GM23338 (cell line): ENCODE data around the gene ATCAY. TPM values are rescaled to one million over a fixed set of nuclear protein-coding genes. Genes with fewer than 3 reads are reported as not detected.

Experiments
- ATAC-seq: fragments of 200-7000 bp; cut with Tn5 transposase; 3 replicates; pipeline ENCODE4 v1.9.1; 2020
- DNase-seq: peaks from one replicate; pipeline ENCODE4 v3.0.0-alpha.2; 2015; ENCODE audit warnings: low spot score
- H2AFZ ChIP-seq: fragments of 200-600 bp; sonication (generic); 2 replicates; pipeline ENCODE4 v1.8.0; 2016; ENCODE audit warnings: antibody characterized with exemption, mild to moderate bottlenecking, moderate library complexity
- H3F3A ChIP-seq: fragments of 200-600 bp; sonication (generic); replicated peaks from 2 replicates; pipeline ENCODE4 v1.8.0; 2017; ENCODE audit warnings: antibody characterized with exemption, mixed run types, low read depth
- H3K27ac ChIP-seq: fragments of 200-600 bp; sonication (generic); 2 replicates; pipeline ENCODE4 v1.6.1; 2016; ENCODE audit warnings: low read depth
- H3K27me3 ChIP-seq: fragments of 200-600 bp; sonication (generic); 2 replicates; pipeline ENCODE4 v1.8.0; 2016; ENCODE audit warnings: mild to moderate bottlenecking, mixed run types, moderate library complexity; ENCODE audit not compliant: insufficient read depth
- H3K36me3 ChIP-seq: fragments of 200-600 bp; sonication (generic); 2 replicates; pipeline ENCODE4 v1.8.0; 2016; ENCODE audit warnings: mild to moderate bottlenecking; ENCODE audit not compliant: insufficient read depth
- H3K4me1 ChIP-seq: fragments of 200-600 bp; sonication (generic); 2 replicates; pipeline ENCODE4 v1.8.0; 2016; ENCODE audit warnings: mild to moderate bottlenecking, moderate library complexity; ENCODE audit not compliant: insufficient read depth
- H3K4me2 ChIP-seq: fragments of 200-600 bp; sonication (generic); 2 replicates; pipeline ENCODE4 v1.7.1; 2017; ENCODE audit warnings: mixed run types
- H3K4me3 ChIP-seq: fragments of 200-600 bp; sonication (generic); 2 replicates; pipeline ENCODE4 v1.6.1; 2016; ENCODE audit warnings: mixed run types
- H3K79me2 ChIP-seq: fragments of 200-600 bp; sonication (generic); replicated peaks from 2 replicates; pipeline ENCODE4 v1.8.0; 2017; ENCODE audit warnings: mild to moderate bottlenecking; ENCODE audit not compliant: insufficient read depth
- H3K9me2 ChIP-seq: fragments of 200-600 bp; sonication (generic); 2 replicates; pipeline ENCODE4 v1.8.0; 2017; ENCODE audit not compliant: insufficient read depth
- H4K20me1 ChIP-seq: fragments of 200-600 bp; sonication (generic); replicated peaks from 2 replicates; pipeline ENCODE4 v1.8.0; 2017; ENCODE audit warnings: mild to moderate bottlenecking; ENCODE audit not compliant: insufficient read depth
- H3K27ac Mint-ChIP-seq: 2 replicates; pipeline ENCODE4 v1.8.0; 2020; ENCODE audit warnings: inconsistent platforms, mild to moderate bottlenecking, moderate library complexity, mixed read lengths
- H3K27me3 Mint-ChIP-seq: 3 replicates; pipeline ENCODE4 v1.8.0; 2022; ENCODE audit warnings: low read depth, mild to moderate bottlenecking, moderate library complexity, mixed read lengths, inconsistent platforms; ENCODE audit not compliant: insufficient read depth, poor library complexity
- H3K36me3 Mint-ChIP-seq: 3 replicates; pipeline ENCODE4 v1.8.0; 2021; ENCODE audit warnings: low read depth, mild to moderate bottlenecking, inconsistent platforms, moderate library complexity, mixed read lengths
- H3K4me1 Mint-ChIP-seq: 3 replicates; pipeline ENCODE4 v1.8.0; 2020; ENCODE audit warnings: mild to moderate bottlenecking, inconsistent platforms, mixed read lengths
- H3K4me3 Mint-ChIP-seq: 3 replicates; pipeline ENCODE4 v1.8.0; 2021; ENCODE audit warnings: moderate library complexity, mild to moderate bottlenecking, inconsistent platforms, mixed read lengths
- H3K9me3 Mint-ChIP-seq: 3 replicates; pipeline ENCODE4 v1.8.0; 2020; ENCODE audit warnings: moderate library complexity, mild to moderate bottlenecking, inconsistent platforms, mixed read lengths
- CREB1 ChIP-seq: fragments of 250-450 bp; sonication (Bioruptor Pico); IDR thresholded peaks from 2 replicates; pipeline ENCODE4 v1.5.0; 2020; ENCODE audit warnings: low read depth, mild to moderate bottlenecking, moderate library complexity
- ETS1 ChIP-seq: IDR thresholded peaks from 2 replicates; pipeline ENCODE4 v1.6.1; 2016; ENCODE audit warnings: antibody characterized with exemption
- POLR2AphosphoS5 ChIP-seq: IDR thresholded peaks from 2 replicates; pipeline ENCODE4 v1.6.1; 2016; ENCODE audit warnings: antibody characterized with exemption, low read depth
- REST ChIP-seq: IDR thresholded peaks from one replicate; pipeline ENCODE4 v1.6.1; 2018; ENCODE audit warnings: antibody characterized with exemption; ENCODE audit not compliant: unreplicated experiment
- STAT1 ChIP-seq: IDR thresholded peaks from one replicate; pipeline ENCODE4 v1.6.1; 2016; ENCODE audit warnings: antibody characterized with exemption; ENCODE audit not compliant: unreplicated experiment
- ZNF114 ChIP-seq: fragments of 250-450 bp; sonication (Bioruptor Pico); IDR thresholded peaks from 2 replicates; pipeline ENCODE4 v1.5.0; 2020; ENCODE audit warnings: mild to moderate bottlenecking, moderate library complexity
- polyA plus RNA-seq: library from polyadenylated mRNA; unstranded; fragments of >200 nt; fragmentation: Nextera tagmentation; extraction: Ambion mirVana; gene quantifications from 2 replicates; pipeline ENCODE4 v1.2.1, GENCODE V29; 2016
- total RNA-seq: library from RNA; depleted of rRNA; stranded (reverse); fragments of >200 nt; shearing (Covaris generic); gene quantifications from 2 replicates; pipeline ENCODE4 v1.2.3, GENCODE V29; 2014

The ATCAY gene
- total and polyA plus RNA-seq, 2 experiments from 2014 or later: 16.9 to 45.7 TPM

- Histone ChIP-seq H3K36me3 (no peaks in the 10 kb centered on the region), H3K9me2 (no peaks in the 10 kb centered on the region), H2AFZ (no peak overlapping the region), H3K4me2 (no peak overlapping the region), H3K27ac (no peak overlapping the region), H3K79me2 (no peaks in the 10 kb centered on the region), H3F3A (0 out of 2 replicates have a peak, but pooled peaks cover 3% of the 10 kb centered on the region), H3K4me3 (no peak overlapping the region), H3K4me1 (no peaks in the 10 kb centered on the region), H3K27me3 (no peaks in the 10 kb centered on the region), H4K20me1 (no peaks in the 10 kb centered on the region)
- H3K27me3 Mint-ChIP-seq: no peaks in the 10 kb centered on the region
- no peak overlapping the region for H3K27ac Mint-ChIP-seq
- H3K4me1 Mint-ChIP-seq: no peaks in the 10 kb centered on the region
- ATAC-seq (no peak), DNase-seq (no peak)
- TF ChIP-seq REST (no peak), ETS1 (no peak), STAT1 (no peak)
- peaks cover 17% of the 10 kb centered on the region for H3K9me3 Mint-ChIP-seq
- H3K4me3 Mint-ChIP-seq: no peak overlapping the region
- no peaks in the 10 kb centered on the region for H3K36me3 Mint-ChIP-seq
These were observed 41.8 kb upstream of the ATCAY start for GRCh38 chr19:3838661-3839060.

GRCh38 chr19:3839941-3840340 is 40.5 kb upstream of the ATCAY start:
- H2AFZ ChIP-seq: no peak overlapping the region
- H4K20me1 ChIP-seq: no peaks in the 10 kb centered on the region
- H3K27me3 ChIP-seq: no peaks in the 10 kb centered on the region
- Mint-ChIP-seq H3K9me3 (peaks cover 17% of the 10 kb centered on the region), H3K4me3 (no peak overlapping the region), H3K36me3 (no peaks in the 10 kb centered on the region), H3K4me1 (no peaks in the 10 kb centered on the region), H3K27ac (no peak overlapping the region), H3K27me3 (peaks cover 1% of the 10 kb centered on the region)
- no peak for TF ChIP-seq STAT1
- TF ChIP-seq POLR2AphosphoS5: no peak
- TF ChIP-seq ZNF114 (CRISPR knock-in tag): no peak
- TF ChIP-seq ETS1: no peak
- no peak for TF ChIP-seq CREB1 (CRISPR knock-in tag)
- no peak overlapping the region for H3K27ac ChIP-seq
- DNase-seq (no peak), ATAC-seq (no peak)
- H3K4me2 ChIP-seq: no peak overlapping the region
- H3K9me2 ChIP-seq: no peaks in the 10 kb centered on the region
- no peaks in the 10 kb centered on the region for H3K36me3 ChIP-seq
- H3F3A ChIP-seq: 0 out of 2 replicates have a peak, but pooled peaks cover 3% of the 10 kb centered on the region
- no peaks in the 10 kb centered on the region for H3K4me1 ChIP-seq
- H3K4me3 ChIP-seq: no peak overlapping the region
- no peaks in the 10 kb centered on the region for H3K79me2 ChIP-seq
